HG02973 (cell line): ENCODE measurements around the gene C3AR1.
"Not testable (repeated sequence)": the region's sequence is repeated elsewhere in the genome, so short reads cannot be mapped to it uniquely, and the experiment has no call there.

Experiments used
- ATAC-seq: cut with Tn5 transposase; IDR thresholded peaks from one replicate; pipeline ENCODE4 v1.9.1; 2021; ENCODE audit warnings: moderate library complexity; ENCODE audit not compliant: unreplicated experiment

The C3AR1 gene

DNA sequence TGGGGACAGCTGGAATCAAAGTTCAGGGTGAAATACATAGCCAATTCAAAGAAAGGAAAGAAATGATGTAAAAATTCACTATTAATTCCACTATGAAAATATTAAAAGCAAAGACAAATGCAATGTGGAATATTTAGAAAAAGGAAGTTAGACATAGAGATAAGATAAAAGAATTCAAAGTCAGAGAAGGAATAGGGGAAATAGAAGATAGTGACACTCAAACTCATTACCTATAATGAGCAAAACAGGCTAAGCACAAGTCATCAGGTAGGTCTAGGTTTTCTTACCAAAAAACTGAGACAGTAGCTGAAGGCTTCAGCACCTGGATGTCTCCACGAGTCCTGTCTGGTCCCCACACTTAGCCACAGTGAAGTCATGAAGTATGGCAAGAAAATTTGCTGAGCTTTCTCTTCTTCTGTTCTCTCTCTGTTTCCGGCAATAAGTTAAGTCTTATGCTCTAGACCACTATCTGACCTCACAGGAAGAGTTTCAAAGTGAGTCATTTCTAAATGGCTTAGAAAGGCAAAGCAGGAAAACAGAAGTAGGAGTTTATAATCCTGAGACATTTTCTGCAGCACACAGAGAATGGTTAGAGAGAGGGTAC, at the start of gene C3AR1:
Gene C3AR1, minus strand, starts transcription at position 369 of the 604 bp plus-strand sequence. CDS start 6,174 bp downstream, outside the sequence.
- peak; percentile 48 for ATAC-seq

DNA sequence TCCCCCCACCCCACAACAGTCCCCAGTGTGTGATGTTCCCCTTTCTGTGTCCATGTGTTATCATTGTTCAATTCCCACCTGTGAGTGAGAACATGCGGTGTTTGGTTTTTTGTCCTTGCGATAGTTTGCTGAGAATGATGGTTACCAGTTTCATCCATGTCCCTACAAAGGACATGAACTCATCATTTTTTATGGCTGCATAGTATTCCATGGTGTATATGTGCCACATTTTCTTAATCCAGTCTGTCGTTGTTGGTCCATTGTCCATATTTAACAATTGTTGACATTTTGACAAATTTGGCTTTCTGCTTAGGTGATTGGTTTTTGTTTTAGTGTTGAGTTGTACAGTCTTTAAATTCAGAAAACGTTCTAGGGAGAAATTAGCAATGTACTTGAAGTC, 47.0 kb upstream of the C3AR1 start:
- not testable (repeated sequence) for ATAC-seq

DNA sequence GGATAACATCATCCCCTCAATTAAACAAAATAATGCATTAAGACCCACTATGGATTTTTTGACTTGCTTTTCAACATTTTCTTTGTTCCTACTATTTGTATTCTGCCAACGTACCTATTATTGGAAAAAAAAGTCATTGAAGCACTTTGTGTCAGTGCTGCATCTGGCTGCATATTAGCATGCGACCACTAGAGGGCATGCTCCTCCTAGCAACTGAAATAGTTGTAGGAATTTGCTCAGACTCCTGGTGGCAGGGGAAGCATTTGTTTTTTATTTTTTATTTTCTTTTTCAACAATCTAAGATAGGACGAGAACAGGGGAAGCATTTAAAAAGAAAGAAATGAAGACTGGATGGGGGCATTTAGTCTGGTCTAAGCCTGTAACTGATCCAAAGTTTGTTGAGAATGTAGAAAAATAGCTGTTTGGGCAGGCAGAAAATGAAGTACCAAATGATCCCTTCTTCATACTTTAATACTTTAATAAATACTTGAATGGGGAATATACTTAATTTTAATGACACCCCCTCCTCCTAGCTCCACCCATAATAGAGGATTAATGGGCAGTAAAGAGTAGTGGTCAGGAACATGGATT, 42.7 kb upstream of the C3AR1 start:
- ATAC-seq = no peak

DNA sequence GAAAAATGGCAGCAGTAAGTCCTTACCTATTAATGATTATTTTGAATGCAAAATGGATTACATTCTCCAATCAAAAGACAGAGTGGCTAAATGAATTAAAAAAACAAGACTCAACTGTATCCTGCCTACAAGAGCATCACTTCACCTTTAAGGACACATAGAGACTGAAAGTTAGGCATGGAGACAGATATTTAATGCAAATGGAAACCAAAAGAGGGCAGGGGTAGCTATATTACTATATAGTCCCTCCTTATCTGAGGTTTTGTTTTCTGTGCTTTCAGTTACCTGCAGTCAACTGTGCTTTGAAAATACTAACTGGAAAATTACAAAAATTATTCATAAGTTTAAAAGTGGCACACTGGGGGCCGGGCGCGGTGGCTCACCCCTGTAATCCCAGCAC, 33.1 kb upstream of the C3AR1 start:
- no peak for ATAC-seq

DNA sequence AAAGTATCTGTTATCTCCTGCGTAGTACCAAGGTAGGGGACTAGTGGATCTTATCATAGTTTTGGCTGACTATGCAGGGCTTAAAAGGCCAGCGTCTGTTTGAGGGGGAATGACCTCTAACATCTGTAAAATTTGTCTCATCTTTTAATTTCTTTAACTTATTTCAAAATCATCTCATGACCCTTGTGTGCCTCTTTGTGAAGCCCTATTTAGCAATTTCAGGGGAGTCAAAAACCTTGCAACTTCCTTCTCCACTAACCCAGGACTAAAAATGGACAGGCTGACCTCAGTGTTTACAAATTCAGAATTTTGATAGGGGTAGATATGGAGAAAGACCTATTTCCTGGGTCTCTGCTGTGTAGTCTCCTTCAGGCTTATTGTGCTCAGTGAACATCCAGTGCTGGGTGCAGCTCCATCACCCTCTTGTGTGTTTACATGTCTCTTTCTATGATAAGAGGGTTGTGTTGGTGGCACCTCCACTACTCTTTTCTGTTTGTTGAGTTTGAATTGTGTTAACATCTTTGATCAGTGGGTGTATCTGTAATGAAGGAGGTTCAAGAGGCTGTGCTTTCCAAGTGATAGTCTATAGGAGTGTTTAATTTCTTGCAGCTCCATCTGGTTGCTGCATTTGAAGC, 30.2 kb upstream of the C3AR1 start:
- no peak for ATAC-seq

DNA sequence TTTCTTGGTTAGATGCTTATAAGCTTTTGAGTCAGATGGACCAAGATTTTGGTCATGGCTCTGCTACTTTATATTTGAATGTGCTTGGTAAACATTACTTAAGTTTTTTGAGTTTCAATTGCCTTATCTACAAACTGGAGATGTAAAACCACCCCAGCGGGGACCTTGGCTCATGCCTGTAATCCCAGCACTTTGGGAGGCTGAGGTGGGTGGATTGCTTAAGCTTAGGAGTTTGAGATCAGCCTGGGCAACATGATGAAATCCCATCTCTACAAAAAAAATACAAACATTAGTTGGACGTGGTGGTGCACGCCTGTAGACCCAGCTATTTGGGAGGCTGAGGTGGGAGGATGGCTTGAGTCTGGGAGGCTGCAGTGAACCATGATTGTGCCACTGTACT, 27.1 kb upstream of the C3AR1 start:
- no peak for ATAC-seq

DNA sequence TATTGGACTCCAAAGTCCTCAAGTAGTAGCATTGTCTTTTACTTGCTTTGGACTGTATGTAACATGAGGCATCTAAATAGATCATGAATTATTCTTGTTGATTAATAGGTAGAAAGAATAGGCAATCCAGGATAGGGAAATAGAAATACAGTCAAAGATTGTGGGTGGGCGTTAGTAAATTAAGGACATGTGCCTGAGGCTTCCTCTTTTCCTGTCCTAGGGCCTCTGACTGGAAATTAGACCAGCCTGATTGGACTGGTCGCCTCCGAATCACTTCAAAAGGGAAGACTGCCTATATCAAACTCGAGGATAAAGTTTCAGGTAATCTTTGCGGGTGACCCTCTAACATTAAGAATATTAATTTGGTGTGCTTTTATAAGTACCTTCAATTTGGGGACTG, 23.6 kb upstream of the C3AR1 start:
- no peak for ATAC-seq

DNA sequence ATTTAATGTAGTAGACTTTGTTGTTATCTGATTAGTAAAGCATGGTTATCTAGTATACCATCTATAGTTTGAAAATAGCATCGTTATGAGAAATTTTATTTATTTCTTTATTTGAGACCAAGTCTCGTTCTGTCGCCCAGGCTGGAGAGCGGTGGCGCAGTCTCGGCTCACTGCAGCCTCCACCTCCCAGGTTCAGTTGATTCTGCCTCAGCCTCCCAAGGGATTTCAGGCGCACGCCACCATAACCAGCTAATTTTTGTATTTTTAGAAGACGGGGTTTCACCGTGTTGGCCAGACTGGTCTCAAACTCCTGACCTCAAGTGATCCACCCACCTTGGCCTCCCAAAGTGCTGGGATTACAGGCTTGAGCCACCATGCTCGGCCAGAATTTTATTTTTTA, 23.1 kb upstream of the C3AR1 start:
- ATAC-seq = not testable (repeated sequence)

DNA sequence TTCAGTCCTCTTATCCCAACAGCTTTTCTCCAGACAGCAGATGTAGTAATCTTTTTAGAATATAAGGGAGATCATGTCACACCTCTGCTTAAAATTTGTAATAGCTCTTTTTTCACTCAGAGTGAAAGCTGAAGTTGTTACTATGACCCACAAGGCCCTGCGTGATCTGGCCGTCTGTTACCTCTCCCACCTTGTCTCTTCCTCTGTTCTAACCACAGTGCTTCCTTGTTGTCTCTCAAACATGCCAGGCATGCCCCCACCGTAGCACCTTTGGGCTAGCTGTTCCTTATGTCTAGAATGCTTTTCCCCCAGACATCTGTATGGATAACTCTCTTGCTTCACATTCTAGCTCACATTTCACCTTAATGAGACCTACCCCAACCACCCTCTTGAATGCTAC, 22.4 kb upstream of the C3AR1 start:
- peak; percentile 69 for ATAC-seq

DNA sequence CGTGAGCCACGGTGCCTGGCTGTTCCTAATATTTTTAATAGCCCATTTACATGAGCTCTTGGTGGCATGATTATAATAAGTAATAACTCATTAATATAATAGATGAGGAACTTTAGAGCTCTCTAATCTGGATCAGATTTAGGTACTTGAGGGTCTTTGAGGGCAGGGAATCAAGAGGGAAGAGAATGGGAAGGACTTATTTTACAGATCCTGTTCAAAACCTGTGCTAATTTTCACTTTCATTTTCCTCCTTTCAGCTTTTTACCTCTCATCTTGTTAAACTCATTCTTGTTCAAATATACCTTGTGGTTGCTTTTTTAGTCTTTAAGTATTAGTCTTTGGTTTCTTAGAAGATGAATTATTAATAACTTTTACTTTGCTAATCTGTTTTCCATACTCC, 21.5 kb upstream of the C3AR1 start:
- no peak for ATAC-seq

DNA sequence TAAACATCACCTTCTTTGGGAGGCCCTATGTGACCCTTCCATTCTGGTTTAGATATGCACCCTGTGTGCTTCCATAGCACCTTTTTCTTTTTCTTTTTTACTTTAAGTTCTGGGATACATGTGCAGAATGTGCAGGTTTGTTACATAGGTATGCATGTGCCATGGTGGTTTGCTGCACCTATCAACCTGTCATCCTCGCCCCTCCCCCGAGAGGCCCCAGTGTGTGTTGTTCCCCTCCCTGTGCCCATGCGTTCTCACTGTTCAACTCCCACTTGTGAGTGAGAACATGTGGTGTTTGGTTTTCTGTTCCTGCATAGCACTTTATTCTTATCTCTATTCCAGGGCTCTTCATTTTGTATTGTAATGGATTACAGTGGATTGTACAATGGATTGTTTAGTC, 18.2 kb upstream of the C3AR1 start:
- ATAC-seq = not testable (repeated sequence)

DNA sequence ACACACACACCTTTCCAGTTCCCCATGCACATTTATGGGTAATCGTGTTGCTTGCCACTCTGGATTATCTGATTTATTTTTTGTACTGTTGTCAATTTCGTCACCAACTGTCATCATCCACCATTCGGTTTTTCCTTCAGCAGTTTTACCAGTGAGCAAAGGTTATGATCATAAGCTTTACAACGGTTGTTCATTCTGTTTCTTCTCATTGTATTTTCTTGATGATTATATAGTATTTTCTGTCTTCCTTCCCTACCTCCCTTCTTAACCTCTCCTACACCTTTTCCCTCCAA, 16.6 kb upstream of the C3AR1 start:
- no peak for ATAC-seq

DNA sequence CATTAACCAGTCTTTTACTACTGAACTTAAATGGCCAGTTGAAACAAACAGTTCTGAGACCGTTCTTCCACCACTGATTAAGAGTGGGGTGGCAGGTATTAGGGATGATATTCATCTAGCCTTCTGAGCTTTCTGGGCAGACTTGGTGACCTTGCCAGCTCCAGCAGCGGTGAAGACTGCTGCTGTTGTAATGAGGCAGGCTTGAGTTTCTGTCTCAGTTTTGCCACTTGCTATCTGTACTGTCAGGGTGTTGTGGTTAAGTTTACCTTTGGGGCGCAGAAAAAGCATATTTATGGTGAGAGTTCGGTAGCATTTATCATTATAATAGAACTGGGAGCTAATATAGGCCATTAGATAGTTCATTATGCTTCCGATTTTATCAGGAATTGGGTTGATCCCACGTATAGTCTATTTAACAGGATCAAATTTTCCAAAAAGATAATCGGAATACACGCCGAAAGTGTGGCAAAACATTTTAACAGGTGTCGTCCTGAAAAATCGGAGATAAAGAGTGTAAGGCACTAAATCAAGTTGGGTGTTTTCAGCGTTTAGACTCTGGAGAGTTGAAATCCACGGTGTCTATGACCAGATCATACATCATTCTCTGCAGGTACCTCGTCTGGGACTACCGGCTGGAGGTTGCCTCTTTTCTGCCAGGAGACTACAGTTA, 15.2 kb upstream of the C3AR1 start:
- no peak for ATAC-seq

DNA sequence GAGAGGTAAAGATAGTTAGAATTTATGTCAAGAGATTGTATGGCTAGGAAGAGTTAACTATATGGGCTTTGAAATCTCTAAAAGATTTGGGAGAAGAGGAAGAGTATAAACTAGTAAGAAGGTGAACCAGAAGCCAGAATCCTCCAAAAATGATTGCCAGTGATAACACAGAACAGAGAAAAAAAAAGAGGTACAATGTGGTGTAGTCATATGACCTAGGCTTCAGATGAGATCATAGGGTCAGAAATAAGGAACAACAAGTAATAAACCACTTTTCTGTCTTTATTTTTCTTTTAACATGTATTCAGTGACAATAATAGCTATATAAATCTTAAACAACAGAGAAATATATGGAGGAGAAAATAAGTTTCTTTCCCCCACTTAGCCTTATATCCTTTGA, 14.0 kb upstream of the C3AR1 start:
- no peak for ATAC-seq

DNA sequence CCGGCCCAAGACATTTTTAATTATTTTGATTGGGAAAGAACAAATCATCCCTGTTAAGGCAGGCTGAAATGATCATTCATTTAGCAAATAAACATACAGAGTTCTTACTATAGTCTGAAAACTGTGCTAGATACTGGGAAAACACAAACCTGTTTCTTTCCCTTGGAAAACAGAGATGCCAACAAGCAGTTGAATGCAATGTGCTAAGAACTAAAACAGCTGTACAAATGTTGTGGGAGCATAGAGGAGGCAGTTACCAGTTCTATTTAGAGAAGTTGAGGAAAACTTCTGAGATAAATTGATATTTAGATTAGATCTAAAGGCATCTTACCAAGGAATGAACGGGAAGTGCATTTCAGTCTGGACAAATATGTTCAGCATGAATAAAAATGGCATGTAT, 12.8 kb upstream of the C3AR1 start:
- ATAC-seq = no peak

DNA sequence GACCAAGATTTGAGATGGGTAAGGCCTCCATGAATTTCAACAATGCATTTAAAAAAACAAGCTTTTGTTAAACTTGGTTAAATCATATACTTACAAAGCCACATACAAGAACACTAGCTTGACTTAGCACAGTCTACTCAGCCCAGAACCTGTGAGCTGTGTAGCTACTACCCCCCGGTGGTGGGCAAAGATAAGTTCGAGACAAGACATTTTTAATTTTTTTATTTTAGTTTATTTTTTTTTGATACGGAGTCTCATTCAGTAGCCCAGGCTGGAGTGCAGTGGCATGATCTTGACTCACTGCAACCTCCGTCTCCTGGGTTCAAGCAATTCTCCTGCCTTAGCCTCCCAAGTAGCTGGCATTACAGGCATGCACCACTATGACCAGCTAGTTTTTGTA, 12.2 kb upstream of the C3AR1 start:
- ATAC-seq = no peak

DNA sequence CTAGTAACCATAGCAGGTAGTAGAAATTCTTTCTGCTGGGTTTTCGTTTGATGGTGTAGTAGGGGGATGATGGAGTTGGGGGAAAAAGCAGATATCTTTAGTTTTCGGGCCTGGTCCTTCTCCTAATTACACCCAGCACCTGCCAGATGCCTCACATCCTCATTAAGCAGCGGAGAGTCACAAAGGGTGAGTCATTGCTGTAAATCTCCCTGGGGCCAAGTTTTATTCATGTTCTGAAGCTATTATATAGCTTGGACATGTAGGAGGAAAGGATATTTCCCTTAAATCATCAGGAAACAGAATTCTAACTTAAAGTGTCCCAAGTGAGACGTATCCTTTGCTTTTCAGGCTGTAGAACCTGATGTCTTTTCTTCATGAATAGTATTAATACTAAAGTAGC, 11.0 kb upstream of the C3AR1 start:
- ATAC-seq = no peak

DNA sequence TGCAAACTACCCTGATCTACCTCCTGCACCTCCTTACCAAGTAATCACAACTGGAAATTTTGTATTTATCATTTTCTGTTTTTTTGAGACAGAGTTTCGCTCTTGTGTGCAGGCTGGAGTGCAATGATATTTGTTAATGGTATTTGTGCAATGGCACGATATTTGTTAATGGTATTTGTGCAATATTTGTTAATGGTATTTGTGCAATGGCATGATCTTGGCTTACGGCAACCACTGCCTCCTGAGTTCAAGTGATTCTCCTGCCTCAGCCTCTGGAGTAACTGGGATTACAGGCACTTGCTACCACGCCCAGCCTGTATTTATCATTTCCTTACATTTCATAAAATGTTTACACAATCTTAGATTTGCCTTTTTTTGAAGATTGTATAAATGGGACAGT, 10.2 kb upstream of the C3AR1 start:
- no peak for ATAC-seq

DNA sequence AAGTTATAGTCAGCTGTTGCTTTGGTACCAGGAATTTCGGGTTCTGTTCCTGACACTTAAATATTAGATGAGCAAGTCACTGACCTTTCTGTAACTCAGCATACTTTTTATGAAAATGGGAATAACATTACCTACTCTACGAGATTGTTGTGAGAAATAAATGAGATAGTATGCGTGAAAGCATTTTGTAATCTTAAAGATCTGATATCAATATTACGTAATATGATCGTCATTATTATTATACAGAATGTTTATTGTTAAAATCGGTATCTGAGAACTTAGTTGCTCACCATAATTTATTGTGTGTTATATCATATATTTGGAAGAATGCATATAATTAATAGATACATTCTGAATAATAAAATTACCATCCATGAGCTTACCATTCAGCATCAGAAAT, 9.8 kb upstream of the C3AR1 start:
- ATAC-seq = no peak

DNA sequence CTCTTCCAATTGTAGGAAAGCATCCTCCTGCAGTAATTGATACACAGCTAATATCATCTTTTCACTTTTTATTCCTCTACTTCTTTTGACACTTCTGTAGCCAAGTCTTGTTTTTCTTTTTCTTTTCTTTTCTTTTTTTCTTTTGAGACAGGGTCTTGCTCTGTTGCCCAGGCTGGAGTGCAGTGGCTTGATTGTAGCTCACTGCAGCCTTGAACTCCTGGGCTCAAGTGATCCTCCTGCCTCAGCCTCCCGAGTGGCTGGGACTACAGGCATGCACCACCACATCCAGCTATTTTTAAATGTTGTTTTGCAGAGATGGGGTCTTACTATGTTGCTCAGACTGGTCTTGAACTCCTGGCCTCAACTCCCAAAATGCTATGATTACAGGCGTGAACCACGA, 5.7 kb upstream of the C3AR1 start:
- ATAC-seq = not testable (repeated sequence)

DNA sequence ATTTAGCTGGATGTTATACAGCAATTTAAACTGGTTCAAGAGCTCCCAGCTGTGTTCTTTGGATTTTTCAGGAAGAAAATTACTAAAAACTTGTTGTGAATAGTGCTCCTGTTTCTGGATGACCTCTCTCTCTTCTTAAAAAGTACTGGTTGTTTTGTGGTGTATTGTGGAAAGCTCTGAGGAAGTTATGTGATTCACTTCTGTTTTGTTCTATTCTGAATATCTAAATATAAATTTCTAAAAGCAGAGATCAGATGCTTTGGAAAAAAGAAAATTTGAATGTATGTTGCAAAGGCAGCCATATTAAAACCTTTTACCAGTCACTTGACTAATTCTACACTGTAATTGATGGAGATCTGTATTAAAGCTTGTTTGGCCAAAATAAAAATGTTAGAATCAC, 3.4 kb upstream of the C3AR1 start:
- no peak for ATAC-seq

DNA sequence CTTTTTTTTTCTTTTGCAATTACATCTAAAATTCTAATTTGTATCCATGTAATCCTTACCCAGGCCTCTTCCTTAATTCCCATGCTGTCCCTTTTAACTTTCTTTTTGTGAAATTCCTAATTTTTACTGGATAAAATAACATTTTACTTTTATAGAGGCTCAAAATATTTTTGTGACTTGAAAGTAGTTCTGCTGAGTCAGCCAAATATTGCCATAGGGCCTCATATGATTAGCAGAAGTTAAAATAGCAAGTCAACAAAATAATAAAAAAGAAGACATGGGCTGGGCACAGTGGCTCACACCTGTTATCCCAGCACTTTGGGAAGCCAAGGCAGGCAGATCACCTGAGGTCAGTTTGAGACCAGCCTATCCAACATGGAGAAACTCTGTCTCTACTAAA, 2.0 kb downstream of the C3AR1 start:
- ATAC-seq = no peak
